DMS 273 treated with DMSO at 0.1 percent for 48 hours (cell line): Measurements from ENCODE around the gene IKZF4.

Experiments used
- DNase-seq: peaks from one replicate; lab custom pipeline; 2025; lab: John Stamatoyannopoulos, UW

Gene IKZF4

GRCh38 chr12:56082967-56083366 is 62.1 kb downstream of the IKZF4 start:
- no peak for DNase-seq

DNA sequence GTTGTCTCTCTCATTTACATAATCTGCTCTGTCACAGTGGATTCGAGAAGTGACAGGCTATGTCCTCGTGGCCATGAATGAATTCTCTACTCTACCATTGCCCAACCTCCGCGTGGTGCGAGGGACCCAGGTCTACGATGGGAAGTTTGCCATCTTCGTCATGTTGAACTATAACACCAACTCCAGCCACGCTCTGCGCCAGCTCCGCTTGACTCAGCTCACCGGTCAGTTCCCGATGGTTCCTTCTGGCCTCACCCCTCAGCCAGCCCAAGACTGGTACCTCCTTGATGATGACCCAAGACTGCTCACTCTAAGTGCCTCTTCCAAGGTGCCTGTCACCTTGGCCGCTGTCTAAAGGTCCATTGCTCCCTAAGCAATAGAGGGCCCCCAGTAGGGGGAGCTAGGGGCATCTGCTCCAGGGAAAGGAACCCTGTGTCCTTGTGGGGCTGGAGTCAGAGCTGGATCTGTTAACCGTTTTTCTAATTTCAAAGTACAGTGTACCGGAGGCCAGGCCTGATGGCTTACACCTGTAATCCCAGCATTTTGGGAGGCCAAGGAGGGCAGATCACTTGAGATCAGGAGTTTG is 64.2 kb downstream of the IKZF4 start:
- no peak for DNase-seq

GRCh38 chr12:56086096-56086495 is 65.3 kb downstream of the IKZF4 start:
- DNase-seq: no peak

- DNase-seq: no peak
These were observed 65.8 kb downstream of the IKZF4 start for GRCh38 chr12:56086608-56087007.

DNA sequence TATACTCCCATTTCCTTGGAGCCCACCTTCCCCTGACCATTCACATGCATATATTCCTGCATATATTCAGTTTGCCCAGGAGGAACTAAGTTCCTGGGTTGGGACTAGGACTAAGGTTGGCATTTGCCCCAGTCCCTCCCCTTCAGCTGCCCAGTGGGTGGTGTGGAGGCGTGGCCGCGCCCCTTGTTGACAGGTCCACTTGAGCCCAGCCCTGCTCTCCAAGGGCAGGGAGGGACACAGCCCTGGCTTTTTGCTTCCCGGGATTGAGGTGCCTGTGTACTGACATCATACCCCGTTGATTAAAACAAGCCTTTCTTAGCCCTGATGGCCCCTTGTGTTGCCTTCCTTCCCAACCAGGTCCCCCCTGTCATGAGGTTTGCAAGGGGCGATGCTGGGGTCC is 66.4 kb downstream of the IKZF4 start:
- DNase-seq: no peak
